Ecto neural progenitor cell (in vitro differentiated cells): ENCODE data around the gene MYCBPAP.

ENCODE experiments used
- DNase-seq: peaks from one replicate; pipeline ENCODE4 v3.0.0-alpha.2; 2018; ENCODE audit warnings: low spot score

Gene MYCBPAP

DNA sequence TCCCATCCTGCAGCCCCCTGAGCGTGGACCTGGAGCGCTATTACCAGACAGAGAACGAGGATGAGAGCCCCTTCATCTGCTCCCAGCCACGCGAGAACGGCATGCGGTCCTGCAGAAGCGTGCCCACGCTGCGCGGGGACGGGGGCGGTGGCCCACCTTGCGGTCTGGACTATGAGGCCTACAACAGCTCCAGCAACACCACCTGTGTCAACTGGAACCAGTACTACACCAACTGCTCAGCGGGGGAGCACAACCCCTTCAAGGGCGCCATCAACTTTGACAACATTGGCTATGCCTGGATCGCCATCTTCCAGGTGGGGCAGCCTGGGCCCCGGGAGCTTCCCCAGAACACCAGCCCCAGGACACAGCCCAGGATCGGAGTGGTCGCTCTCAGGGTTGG is 64.3 kb downstream of the MYCBPAP start:
- DNase-seq: no peak

DNA sequence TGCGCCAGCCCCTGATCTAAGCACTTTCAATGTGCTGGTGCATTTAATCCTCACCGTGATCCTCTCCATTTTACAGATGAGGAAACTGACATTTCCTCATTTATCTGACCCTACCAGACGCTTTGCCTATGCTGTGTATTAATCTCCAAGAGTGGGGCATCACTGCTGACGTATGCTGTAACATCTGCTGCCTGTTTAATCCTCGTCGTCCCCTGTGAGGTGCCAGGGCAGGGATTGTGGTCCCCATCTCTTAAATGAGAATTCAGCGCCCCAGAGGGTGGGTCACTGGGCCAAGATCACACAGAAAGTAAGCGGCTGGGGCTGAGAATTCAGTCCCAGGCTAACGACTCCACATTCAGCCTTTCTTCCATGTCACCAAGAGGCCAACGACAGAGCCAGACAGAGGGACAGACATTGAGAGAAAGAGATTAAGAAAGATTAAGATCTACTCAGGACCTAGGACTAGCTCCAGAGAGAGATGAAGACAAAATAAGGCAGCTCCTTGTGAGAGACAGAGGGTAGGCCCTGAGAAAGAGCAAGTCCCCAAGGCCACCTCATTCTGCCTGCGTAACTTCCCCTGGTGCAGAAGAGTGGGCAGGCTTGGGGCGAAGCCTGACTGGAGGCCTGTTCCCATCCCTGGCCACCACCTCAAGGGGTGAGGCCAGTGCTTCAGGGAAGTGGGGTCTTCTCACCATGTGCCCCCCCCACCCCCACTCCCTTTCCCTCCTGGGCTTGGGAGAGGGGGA is 65.8 kb downstream of the MYCBPAP start:
- DNase-seq: no peak

DNA sequence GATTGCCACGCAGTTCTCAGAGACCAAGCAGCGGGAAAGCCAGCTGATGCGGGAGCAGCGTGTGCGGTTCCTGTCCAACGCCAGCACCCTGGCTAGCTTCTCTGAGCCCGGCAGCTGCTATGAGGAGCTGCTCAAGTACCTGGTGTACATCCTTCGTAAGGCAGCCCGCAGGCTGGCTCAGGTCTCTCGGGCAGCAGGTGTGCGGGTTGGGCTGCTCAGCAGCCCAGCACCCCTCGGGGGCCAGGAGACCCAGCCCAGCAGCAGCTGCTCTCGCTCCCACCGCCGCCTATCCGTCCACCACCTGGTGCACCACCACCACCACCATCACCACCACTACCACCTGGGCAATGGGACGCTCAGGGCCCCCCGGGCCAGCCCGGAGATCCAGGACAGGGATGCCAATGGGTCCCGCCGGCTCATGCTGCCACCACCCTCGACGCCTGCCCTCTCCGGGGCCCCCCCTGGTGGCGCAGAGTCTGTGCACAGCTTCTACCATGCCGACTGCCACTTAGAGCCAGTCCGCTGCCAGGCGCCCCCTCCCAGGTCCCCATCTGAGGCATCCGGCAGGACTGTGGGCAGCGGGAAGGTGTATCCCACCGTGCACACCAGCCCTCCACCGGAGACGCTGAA is 67.5 kb downstream of the MYCBPAP start:
- DNase-seq: no peak

DNA sequence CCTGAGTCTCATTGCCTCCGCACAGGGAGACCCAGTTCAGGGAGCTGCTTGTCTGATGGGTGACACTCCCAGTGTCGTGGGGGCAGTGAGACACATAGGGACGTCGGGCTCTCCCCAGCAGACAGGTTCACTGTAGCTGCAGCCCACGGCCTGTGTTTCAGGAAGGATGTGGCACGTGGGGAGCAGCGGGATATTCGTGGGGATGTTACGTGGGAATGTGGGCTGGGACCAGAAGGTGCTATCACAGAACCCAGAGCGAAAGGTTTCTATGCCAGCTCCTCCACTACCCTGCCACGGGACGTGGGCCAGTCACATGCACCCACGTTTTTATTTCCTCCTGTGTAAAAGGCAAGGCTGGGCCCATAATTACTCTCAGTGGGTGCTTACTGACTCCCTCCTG is 68.6 kb downstream of the MYCBPAP start:
- no peak for DNase-seq

DNA sequence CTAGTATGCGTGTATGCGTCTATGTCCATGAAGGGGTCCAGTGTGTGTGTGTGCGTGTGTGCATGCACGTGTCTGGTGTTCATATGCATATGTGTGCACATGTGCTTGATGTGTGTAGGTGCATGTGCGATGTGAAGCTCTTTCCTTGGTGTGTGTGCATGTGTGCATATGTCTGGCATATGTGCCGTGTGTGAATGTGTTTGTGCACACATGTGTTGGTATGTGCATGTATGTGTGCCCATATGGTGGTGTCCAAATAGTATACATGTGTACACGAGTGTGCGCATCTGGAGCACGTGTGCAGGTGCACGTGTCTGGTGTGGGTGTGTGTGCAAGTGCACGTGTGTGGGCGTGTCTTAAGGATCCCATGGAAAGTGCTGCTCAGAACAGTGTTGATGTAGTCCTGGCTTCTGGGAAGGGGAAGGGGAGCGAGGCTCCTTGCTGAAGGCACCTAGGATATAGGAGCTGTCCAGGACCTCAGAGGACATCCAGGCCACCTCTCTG is 69.3 kb downstream of the MYCBPAP start:
- DNase-seq: no peak

DNA sequence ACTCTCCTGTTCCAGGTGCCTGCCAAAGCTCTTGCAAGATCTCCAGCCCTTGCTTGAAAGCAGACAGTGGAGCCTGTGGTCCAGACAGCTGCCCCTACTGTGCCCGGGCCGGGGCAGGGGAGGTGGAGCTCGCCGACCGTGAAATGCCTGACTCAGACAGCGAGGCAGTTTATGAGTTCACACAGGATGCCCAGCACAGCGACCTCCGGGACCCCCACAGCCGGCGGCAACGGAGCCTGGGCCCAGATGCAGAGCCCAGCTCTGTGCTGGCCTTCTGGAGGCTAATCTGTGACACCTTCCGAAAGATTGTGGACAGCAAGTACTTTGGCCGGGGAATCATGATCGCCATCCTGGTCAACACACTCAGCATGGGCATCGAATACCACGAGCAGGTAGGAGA is 69.9 kb downstream of the MYCBPAP start:
- DNase-seq: no peak

DNA sequence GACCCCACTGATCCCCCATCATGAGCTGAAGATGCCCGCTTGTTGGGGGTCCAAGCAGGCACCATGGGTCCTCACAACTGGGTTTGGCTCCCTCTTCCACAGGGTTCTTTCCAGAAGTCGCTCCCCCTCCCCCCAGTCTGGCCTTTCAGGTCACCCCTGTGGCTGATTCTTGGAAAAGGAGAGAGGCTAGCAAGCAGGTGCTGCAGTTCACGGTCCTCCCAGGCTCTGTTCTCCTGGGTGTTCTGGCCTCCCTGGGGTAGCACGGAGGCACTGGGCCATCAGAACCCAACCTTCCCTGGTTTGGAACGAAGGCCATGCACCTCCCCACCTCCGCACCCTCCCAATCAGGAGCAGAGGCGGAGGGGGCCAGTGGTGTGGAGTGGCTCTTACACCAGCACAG is 71.2 kb downstream of the MYCBPAP start:
- DNase-seq: no peak

DNA sequence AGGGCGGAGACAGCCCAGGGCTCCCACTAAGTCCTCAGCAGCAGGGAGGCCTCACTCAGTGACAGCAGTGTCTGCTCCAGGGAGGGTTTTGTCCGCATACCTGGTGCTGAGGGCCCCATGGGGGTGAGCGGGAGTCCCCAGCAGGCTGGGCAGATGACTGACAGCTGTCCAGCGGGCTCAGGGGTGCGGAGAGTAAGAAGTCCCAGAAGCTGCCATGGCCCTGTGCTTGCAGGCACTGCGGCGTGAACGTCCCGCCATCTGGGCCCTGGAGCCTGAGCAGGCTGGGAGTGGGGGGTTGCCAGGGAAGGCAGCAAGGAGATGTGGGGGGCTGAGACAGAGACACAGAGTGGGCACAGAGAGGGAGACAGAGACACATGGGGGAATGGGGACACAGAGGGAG is 72.4 kb downstream of the MYCBPAP start:
- no peak for DNase-seq
